Chondrocyte (in vitro differentiated cells): ENCODE measurements around the gene MTUS2. TPM values are rescaled to one million over a fixed set of nuclear protein-coding genes. Genes with fewer than 3 reads are reported as not detected.

Experiments used
- DNase-seq: peaks from one replicate; pipeline ENCODE4 v3.0.0; 2021; ENCODE audit warnings: mixed read lengths, low spot score
- H3K27ac Mint-ChIP-seq: one replicate; pipeline ENCODE4 v1.8.0; 2021; ENCODE audit warnings: mild to moderate bottlenecking, moderate library complexity, mixed read lengths; ENCODE audit not compliant: unreplicated experiment
- H3K27me3 Mint-ChIP-seq: 2 replicates; pipeline ENCODE4 v1.8.0; 2021; ENCODE audit warnings: low read depth, mixed read lengths
- H3K36me3 Mint-ChIP-seq: 2 replicates; pipeline ENCODE4 v1.8.0; 2021; ENCODE audit warnings: low read depth, mixed read lengths
- H3K4me1 Mint-ChIP-seq: 2 replicates; pipeline ENCODE4 v1.8.0; 2021; ENCODE audit warnings: low read depth, mild to moderate bottlenecking, mixed read lengths
- H3K4me3 Mint-ChIP-seq: one replicate; pipeline ENCODE4 v1.8.0; 2021; ENCODE audit warnings: mild to moderate bottlenecking, moderate library complexity, mixed read lengths; ENCODE audit not compliant: unreplicated experiment
- H3K9me3 Mint-ChIP-seq: 2 replicates; pipeline ENCODE4 v1.8.0; 2021; ENCODE audit warnings: low read depth, mixed read lengths
- CTCF ChIP-seq: fragments of 200-600 bp; sonication (generic); IDR thresholded peaks from 2 replicates; pipeline ENCODE4 v1.5.0; 2021; ENCODE audit warnings: antibody characterized with exemption, mild to moderate bottlenecking, moderate library complexity
- total RNA-seq: library from RNA; stranded (reverse); gene quantifications from 3 replicates; pipeline ENCODE4 v1.2.1, GENCODE V29; 2021

MTUS2 gene
- total RNA-seq, 1 donor from 2014 or later: 1.2 TPM

- TF ChIP-seq CTCF: no peak
- Mint-ChIP-seq H3K27ac (no peak overlapping the region), H3K36me3 (peaks cover 18% of the 10 kb centered on the region), H3K4me3 (no peak overlapping the region), H3K4me1 (peaks cover 35% of the 10 kb centered on the region), H3K27me3 (no peaks in the 10 kb centered on the region), H3K9me3 (no peaks in the 10 kb centered on the region)
- DNase-seq: no peak
Observed at GRCh38 chr13:29540334-29540733, 720.2 kb downstream of the MTUS2 start.

- no peak overlapping the region for H3K27ac Mint-ChIP-seq
- no peaks in the 10 kb centered on the region for H3K9me3 Mint-ChIP-seq
- no peaks in the 10 kb centered on the region for H3K27me3 Mint-ChIP-seq
- no peak overlapping the region for H3K4me3 Mint-ChIP-seq
- DNase-seq: no peak
- H3K36me3 Mint-ChIP-seq: peaks cover 19% of the 10 kb centered on the region
- no peak for TF ChIP-seq CTCF
- H3K4me1 Mint-ChIP-seq: peaks cover 34% of the 10 kb centered on the region
Observed at GRCh38 chr13:29540799-29541198, 720.7 kb downstream of the MTUS2 start.

- Mint-ChIP-seq H3K4me3 (no peak overlapping the region), H3K36me3 (peaks cover 16% of the 10 kb centered on the region), H3K27ac (no peak overlapping the region), H3K27me3 (no peaks in the 10 kb centered on the region), H3K9me3 (no peaks in the 10 kb centered on the region), H3K4me1 (peaks cover 28% of the 10 kb centered on the region)
- DNase-seq: no peak
- TF ChIP-seq CTCF: no peak
Observed at GRCh38 chr13:29541400-29541799, 721.3 kb downstream of the MTUS2 start.

GRCh38 chr13:29542381-29542780 is 722.2 kb downstream of the MTUS2 start:
- Mint-ChIP-seq H3K4me3 (no peak overlapping the region), H3K36me3 (peaks cover 15% of the 10 kb centered on the region), H3K27me3 (no peaks in the 10 kb centered on the region), H3K27ac (no peak overlapping the region), H3K4me1 (peaks cover 34% of the 10 kb centered on the region), H3K9me3 (no peaks in the 10 kb centered on the region)
- no peak for TF ChIP-seq CTCF
- DNase-seq: no peak

GRCh38 chr13:29543230-29544215 is 723.4 kb downstream of the MTUS2 start:
- Mint-ChIP-seq H3K27me3 (no peaks in the 10 kb centered on the region), H3K27ac (peak overlapping the region; percentile 49), H3K4me1 (peaks cover 36% of the 10 kb centered on the region), H3K9me3 (no peaks in the 10 kb centered on the region), H3K4me3 (no peak overlapping the region), H3K36me3 (peaks cover 16% of the 10 kb centered on the region)
- DNase-seq: no peak
- no peak for TF ChIP-seq CTCF
